ENCODE data around the gene WFIKKN2. TPM values are rescaled to one million over a fixed set of nuclear protein-coding genes. Genes with fewer than 3 reads are reported as not detected.

Gene WFIKKN2
- polyA plus RNA-seq, 1 of the 3 experiments (the other 2 are of a cell fraction): not detected

DNA sequence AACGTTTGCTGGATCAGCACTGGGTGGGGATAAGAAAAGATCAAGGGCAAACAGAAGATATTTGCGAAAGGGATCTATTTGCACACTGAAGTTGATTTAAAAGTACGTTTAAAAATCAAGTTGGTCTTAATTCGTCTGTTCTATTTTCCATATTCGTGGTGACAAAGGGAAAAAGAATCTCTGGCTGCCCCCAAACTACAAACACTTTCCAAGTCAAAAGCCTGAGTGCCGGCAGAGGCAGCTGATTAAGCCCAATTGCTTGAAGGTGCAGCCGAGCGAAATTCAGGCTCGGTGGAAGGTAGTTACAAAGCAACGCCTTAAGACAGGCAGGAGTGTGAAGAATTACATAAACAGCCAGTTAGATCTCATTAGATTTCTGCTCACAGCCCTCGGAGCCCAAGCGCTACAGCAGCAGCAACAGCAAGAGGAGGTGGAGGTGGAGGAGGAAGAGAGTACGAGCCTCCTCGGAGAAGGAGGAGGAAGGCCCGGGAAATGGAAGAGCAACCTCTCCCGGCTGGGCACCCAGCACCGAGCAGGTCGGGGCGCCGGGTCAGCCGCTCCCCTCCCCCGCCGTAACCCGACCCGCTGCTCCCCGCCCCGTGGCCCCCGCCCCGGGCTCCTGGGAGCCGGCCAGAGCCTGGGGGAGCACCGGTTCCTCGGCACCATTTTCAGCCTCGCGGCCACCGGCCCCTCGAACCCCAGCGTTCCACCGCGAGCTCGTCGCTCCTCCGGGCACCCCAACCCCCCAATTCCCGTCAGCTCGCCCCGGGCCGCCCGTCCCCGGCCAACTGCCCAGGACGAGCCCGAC is 29.9 kb downstream of the WFIKKN2 start (continued):
- TF ChIP-seq, protein P1, sequence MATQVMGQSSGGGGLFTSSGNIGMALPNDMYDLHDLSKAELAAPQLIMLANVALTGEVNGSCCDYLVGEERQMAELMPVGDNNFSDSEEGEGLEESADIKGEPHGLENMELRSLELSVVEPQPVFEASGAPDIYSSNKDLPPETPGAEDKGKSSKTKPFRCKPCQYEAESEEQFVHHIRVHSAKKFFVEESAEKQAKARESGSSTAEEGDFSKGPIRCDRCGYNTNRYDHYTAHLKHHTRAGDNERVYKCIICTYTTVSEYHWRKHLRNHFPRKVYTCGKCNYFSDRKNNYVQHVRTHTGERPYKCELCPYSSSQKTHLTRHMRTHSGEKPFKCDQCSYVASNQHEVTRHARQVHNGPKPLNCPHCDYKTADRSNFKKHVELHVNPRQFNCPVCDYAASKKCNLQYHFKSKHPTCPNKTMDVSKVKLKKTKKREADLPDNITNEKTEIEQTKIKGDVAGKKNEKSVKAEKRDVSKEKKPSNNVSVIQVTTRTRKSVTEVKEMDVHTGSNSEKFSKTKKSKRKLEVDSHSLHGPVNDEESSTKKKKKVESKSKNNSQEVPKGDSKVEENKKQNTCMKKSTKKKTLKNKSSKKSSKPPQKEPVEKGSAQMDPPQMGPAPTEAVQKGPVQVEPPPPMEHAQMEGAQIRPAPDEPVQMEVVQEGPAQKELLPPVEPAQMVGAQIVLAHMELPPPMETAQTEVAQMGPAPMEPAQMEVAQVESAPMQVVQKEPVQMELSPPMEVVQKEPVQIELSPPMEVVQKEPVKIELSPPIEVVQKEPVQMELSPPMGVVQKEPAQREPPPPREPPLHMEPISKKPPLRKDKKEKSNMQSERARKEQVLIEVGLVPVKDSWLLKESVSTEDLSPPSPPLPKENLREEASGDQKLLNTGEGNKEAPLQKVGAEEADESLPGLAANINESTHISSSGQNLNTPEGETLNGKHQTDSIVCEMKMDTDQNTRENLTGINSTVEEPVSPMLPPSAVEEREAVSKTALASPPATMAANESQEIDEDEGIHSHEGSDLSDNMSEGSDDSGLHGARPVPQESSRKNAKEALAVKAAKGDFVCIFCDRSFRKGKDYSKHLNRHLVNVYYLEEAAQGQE (IDR thresholded peaks at IDR 0.05; ENCODE audit: low read depth, low read length): no peak; the same call in 1 of the 2 replicates
- TF ChIP-seq FOXM1 (IDR thresholded peaks at IDR 0.05; ENCODE audit: low read depth) (no peak), MEF2A (IDR thresholded peaks at IDR 0.05; ENCODE audit: borderline replicate concordance, low read depth) (no peak), YY1 (IDR thresholded peaks at IDR 0.05; ENCODE audit: low read depth) (peak; percentile 61; the same call in 1 of the 2 replicates), RFX5 (IDR thresholded peaks at IDR 0.05; ENCODE audit: low read length) (no peak), NFIC (IDR thresholded peaks at IDR 0.05; ENCODE audit: borderline replicate concordance) (peak; percentile 61), FOSL2 (IDR thresholded peaks at IDR 0.05; ENCODE audit: borderline replicate concordance, low read depth) (no peak), POLR2AphosphoS5 (IDR thresholded peaks at IDR 0.05; ENCODE audit: low read depth, low read length) (no peak), RAD21 (IDR thresholded peaks at IDR 0.05; ENCODE audit: low read length) (no peak), FOXJ3 (CRISPR knock-in tag; IDR thresholded peaks at IDR 0.05) (no peak)
- TF ChIP-seq, protein P2, sequence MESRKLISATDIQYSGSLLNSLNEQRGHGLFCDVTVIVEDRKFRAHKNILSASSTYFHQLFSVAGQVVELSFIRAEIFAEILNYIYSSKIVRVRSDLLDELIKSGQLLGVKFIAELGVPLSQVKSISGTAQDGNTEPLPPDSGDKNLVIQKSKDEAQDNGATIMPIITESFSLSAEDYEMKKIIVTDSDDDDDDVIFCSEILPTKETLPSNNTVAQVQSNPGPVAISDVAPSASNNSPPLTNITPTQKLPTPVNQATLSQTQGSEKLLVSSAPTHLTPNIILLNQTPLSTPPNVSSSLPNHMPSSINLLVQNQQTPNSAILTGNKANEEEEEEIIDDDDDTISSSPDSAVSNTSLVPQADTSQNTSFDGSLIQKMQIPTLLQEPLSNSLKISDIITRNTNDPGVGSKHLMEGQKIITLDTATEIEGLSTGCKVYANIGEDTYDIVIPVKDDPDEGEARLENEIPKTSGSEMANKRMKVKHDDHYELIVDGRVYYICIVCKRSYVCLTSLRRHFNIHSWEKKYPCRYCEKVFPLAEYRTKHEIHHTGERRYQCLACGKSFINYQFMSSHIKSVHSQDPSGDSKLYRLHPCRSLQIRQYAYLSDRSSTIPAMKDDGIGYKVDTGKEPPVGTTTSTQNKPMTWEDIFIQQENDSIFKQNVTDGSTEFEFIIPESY (IDR thresholded peaks at IDR 0.05; ENCODE audit: borderline replicate concordance, low read depth): no peak

DNA sequence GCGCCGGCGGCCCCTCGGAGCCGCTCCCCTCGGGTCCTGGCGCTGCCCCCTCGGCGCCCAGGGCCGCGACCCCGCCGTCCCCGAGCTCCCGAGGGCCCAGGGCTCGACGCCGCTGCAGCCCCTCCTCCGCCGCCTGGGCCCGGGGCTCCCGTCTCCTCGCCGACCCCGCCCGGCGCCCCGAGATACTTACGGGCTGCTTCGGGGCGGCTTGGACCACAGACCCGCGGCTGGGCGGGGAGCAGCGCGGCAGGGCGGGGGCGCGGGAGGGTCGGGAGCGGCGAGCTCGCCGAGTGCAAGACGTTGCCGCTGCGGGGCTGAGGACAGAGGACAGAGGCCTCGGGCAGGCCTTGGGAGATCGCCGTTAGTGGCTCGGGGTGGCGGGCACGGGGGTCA is 30.5 kb downstream of the WFIKKN2 start:
- no peak for DNase-seq
- Histone ChIP-seq H3F3A (replicated peaks; ENCODE audit: insufficient read depth) (peaks cover 31% of the 10 kb centered on the region), H4K20me1 (ENCODE audit: insufficient read depth) (peaks cover 36% of the 10 kb centered on the region), H3K9me3 (no peaks in the 10 kb centered on the region), H3K36me3 (replicated peaks in 1 of 2; ENCODE audit: control insufficient read depth in 1 of 2, insufficient read depth in 2 of 2, low read length in 1 of 2) (peaks cover 24 to 30% of the 10 kb centered on the region in 2 experiments), H3K9me2 (no peaks in the 10 kb centered on the region), H3K4me1 (ENCODE audit: control insufficient read depth in 1 of 2, insufficient read depth in 2 of 2, low read depth in 1 of 2, low read length in 1 of 2) (peaks cover 7 to 28% of the 10 kb centered on the region in 2 experiments; a peak in 2 of 4 replicates), H2AFZ (ENCODE audit: low read depth) (no peak overlapping the region), H3K27me3 (ENCODE audit: insufficient read depth) (no peaks in the 10 kb centered on the region), H3K79me2 (ENCODE audit: insufficient read depth) (peaks cover 53% of the 10 kb centered on the region), H3K27ac (ENCODE audit: low read depth in 2 of 2, low read length in 1 of 2) (peak overlapping the region; percentile 65 to 93), H3K4me2 (peak overlapping the region; percentile 78; the same call in 1 of the 2 replicates), H3K9ac (peak overlapping the region; percentile 82), H3K4me3 (ENCODE audit: low read depth in 2 of 2, low read length in 1 of 2) (peak overlapping the region; percentile 77 to 90)
- TF ChIP-seq CHD2 (IDR thresholded peaks at IDR 0.05; ENCODE audit: low read length, partially characterized antibody): no peak
- no peak for TF ChIP-seq SIN3A (IDR thresholded peaks at IDR 0.05; ENCODE audit: borderline replicate concordance, low read depth, low read length)
- TF ChIP-seq RAD21 (IDR thresholded peaks at IDR 0.05; ENCODE audit: low read length): no peak
- no peak for TF ChIP-seq FOXM1 (IDR thresholded peaks at IDR 0.05; ENCODE audit: low read depth)
- TF ChIP-seq MXI1 (IDR thresholded peaks at IDR 0.05; ENCODE audit: low read depth, low read length): no peak
- no peak for TF ChIP-seq RCOR1 (IDR thresholded peaks at IDR 0.05; ENCODE audit: low read length)
- TF ChIP-seq, protein P3, sequence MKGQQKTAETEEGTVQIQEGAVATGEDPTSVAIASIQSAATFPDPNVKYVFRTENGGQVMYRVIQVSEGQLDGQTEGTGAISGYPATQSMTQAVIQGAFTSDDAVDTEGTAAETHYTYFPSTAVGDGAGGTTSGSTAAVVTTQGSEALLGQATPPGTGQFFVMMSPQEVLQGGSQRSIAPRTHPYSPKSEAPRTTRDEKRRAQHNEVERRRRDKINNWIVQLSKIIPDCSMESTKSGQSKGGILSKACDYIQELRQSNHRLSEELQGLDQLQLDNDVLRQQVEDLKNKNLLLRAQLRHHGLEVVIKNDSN (IDR thresholded peaks at IDR 0.05; ENCODE audit: borderline replicate concordance, low read depth): no peak
- TF ChIP-seq, protein P4, sequence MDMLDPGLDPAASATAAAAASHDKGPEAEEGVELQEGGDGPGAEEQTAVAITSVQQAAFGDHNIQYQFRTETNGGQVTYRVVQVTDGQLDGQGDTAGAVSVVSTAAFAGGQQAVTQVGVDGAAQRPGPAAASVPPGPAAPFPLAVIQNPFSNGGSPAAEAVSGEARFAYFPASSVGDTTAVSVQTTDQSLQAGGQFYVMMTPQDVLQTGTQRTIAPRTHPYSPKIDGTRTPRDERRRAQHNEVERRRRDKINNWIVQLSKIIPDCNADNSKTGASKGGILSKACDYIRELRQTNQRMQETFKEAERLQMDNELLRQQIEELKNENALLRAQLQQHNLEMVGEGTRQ (IDR thresholded peaks at IDR 0.05; ENCODE audit: borderline replicate concordance, low read depth, low read length): no peak
- TF ChIP-seq, protein P5, sequence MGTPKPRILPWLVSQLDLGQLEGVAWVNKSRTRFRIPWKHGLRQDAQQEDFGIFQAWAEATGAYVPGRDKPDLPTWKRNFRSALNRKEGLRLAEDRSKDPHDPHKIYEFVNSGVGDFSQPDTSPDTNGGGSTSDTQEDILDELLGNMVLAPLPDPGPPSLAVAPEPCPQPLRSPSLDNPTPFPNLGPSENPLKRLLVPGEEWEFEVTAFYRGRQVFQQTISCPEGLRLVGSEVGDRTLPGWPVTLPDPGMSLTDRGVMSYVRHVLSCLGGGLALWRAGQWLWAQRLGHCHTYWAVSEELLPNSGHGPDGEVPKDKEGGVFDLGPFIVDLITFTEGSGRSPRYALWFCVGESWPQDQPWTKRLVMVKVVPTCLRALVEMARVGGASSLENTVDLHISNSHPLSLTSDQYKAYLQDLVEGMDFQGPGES (IDR thresholded peaks at IDR 0.05; ENCODE audit: low read depth, low read length): no peak
- TF ChIP-seq EZH2phosphoT487 (IDR thresholded peaks at IDR 0.05; ENCODE audit: borderline replicate concordance, low read depth): no peak
- TF ChIP-seq, protein P6, sequence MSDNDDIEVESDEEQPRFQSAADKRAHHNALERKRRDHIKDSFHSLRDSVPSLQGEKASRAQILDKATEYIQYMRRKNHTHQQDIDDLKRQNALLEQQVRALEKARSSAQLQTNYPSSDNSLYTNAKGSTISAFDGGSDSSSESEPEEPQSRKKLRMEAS (IDR thresholded peaks at IDR 0.05; ENCODE audit: low read depth): no peak
- CTCF ChIA-PET: interaction anchor here (0.6 to 22.4 kb wide), 13 partner anchors 15 to 387 kb away, joined by 3 to 820 read pairs (median 5); partner anchors contain the start of gene NME1
- no CpG with 5 or more reads among the region's 53 CpGs for WGBS (ENCODE audit: low lambda C conversion rate)
- POLR2A ChIA-PET: interaction anchor here (0.6 to 9.4 kb wide), 48 partner anchors 9 to 522 kb away, joined by 3 to 609 read pairs (median 5); partner anchors contain the start of genes LUC7L3, NME1, NME2 and SPAG9
